ENCODE measurements around the gene THOC2.

- no peak for TF ChIP-seq POLR2A (IDR thresholded peaks at IDR 0.05)
- TF ChIP-seq, protein P1, sequence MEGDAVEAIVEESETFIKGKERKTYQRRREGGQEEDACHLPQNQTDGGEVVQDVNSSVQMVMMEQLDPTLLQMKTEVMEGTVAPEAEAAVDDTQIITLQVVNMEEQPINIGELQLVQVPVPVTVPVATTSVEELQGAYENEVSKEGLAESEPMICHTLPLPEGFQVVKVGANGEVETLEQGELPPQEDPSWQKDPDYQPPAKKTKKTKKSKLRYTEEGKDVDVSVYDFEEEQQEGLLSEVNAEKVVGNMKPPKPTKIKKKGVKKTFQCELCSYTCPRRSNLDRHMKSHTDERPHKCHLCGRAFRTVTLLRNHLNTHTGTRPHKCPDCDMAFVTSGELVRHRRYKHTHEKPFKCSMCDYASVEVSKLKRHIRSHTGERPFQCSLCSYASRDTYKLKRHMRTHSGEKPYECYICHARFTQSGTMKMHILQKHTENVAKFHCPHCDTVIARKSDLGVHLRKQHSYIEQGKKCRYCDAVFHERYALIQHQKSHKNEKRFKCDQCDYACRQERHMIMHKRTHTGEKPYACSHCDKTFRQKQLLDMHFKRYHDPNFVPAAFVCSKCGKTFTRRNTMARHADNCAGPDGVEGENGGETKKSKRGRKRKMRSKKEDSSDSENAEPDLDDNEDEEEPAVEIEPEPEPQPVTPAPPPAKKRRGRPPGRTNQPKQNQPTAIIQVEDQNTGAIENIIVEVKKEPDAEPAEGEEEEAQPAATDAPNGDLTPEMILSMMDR (IDR thresholded peaks at IDR 0.05), result no peak
Observed at GRCh38 chrX:123728016-123728415, 4.8 kb downstream of the THOC2 start.

All from adrenal gland (tissue), 5 donors.